Upper lobe of left lung (tissue), 6 donors: Measurements from ENCODE around the gene CPLX1. TPM values are rescaled to one million over a fixed set of nuclear protein-coding genes. Genes with fewer than 3 reads are reported as not detected.
"Not testable (repeated sequence)": the region's sequence is repeated elsewhere in the genome, so short reads cannot be mapped to it uniquely, and the experiment has no call there.

ENCODE experiments used
- ATAC-seq, 2 donors: fragments of 200-7000 bp; cut with Tn5 transposase; one replicate each; pipeline ENCODE4 v1.9.1; 2022; ENCODE audit warnings: mild to moderate bottlenecking in 2 of 2, moderate library complexity in 2 of 2; ENCODE audit not compliant: low FRiP score in 2 of 2
- DNase-seq, 2 donors: peaks; one replicate each; pipeline ENCODE4 v3.0.0-alpha.2; 2019 to 2020
- H3K27ac ChIP-seq, 4 donors: fragments of 200-600 bp; sonication (generic); one replicate each; pipeline ENCODE4 v1.5.1; 2016 to 2019
- H3K27me3 ChIP-seq, 4 donors: fragments of 200-600 bp; sonication (generic); one replicate each; pipeline ENCODE4 v1.5.1; 2017 to 2019
- H3K36me3 ChIP-seq, 4 donors: fragments of 200-600 bp; sonication (generic); one replicate each; pipeline ENCODE4 v1.5.1; 2016 to 2019
- H3K4me1 ChIP-seq, 4 donors: fragments of 200-600 bp; sonication (generic); one replicate each; pipeline ENCODE4 v1.5.1; 2018 to 2019
- H3K4me3 ChIP-seq, 4 donors: fragments of 200-600 bp; sonication (generic); one replicate each; pipeline ENCODE4 v1.5.1; 2017 to 2019; ENCODE audit warnings: mild to moderate bottlenecking in 2 of 4, moderate library complexity in 1 of 4
- H3K9me3 ChIP-seq, 4 donors: fragments of 200-600 bp; sonication (generic); one replicate each; pipeline ENCODE4 v1.5.1; 2018 to 2019
- EP300 ChIP-seq, 4 donors: sonication (generic); formaldehyde crosslinking; IDR thresholded peaks; one replicate each; pipeline ENCODE4 v1.5.1; 2017; ENCODE audit warnings: antibody characterized with exemption in 4 of 4, control low read depth in 2 of 4
- POLR2A ChIP-seq, 4 donors: fragments of 450-650 bp; IDR thresholded peaks; one replicate each; pipeline ENCODE4 v1.5.1; 2016 to 2017; ENCODE audit warnings: antibody characterized with exemption in 4 of 4, mild to moderate bottlenecking in 2 of 4
- POLR2AphosphoS5 ChIP-seq, 2 donors: sonication (generic); formaldehyde crosslinking; IDR thresholded peaks; one replicate each; pipeline ENCODE4 v1.5.1; 2017; ENCODE audit warnings: antibody characterized with exemption in 2 of 2
- WGBS, 2 donors: methylation state at CpG; one replicate each; pipeline ENCODE4 v1.1.5; 2017 to 2018; 5-methylcytosine and 5-hydroxymethylcytosine counted together
- total RNA-seq, 6 donors: library from RNA; depleted of rRNA in 4 of 6; stranded (reverse); fragments of >200 nt in 4 of 6; gene quantifications; one replicate each; pipeline versions ENCODE4 v1.1.0 to v1.2.1, GENCODE V29; 2016 to 2021
- TF ChIP-seq, protein P1 (sequence below), 6 experiments: fragments of 450-650 bp in 4 of 6; fragments of 200-600 bp in 2 of 6; sonication (generic) in 2 of 6; IDR thresholded peaks; one replicate each; pipeline ENCODE4 v1.5.1; 2016 to 2019; ENCODE audit warnings: antibody characterized with exemption in 6 of 6
- donor health status: DM: no; HTN: no; CAD: no; lungs with moderate emphysema.
- donor health status: DM: no; HTN: yes; CAD: no; lungs with severe emphysema.

CPLX1 gene
- total RNA-seq, 6 donors from 2014 or later: 0.61 to 4.2 (median 1.8) TPM

DNA sequence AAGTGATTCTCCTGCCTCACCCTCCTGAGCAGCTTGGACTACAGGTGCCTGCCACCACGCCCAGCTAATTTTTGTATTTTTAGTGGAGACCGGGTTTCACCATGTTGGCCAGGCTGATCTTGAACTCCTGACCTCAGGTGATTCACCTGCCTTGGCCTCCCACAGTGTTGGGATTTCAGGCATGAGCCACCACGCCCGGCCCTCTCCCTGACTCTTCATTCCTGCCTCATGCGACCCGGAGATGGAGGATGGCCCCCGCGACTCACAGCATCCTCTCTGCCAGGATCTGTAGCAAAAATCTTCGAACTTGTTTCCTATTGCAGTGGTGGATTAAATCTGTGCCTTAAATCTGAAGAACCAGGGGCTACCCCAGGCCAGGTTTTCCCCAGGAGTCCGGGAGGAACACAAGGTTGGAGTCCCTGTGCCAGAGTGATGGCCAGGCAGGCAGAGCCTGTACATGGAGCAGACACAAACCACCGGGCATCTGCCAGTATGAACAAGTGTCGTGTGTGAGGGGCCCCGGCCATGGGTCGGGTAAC lies 11.5 kb downstream of the CPLX1 start:
- H3K4me1 ChIP-seq: peaks cover 0 to 7% (median 5%) of the 10 kb centered on the region in 4 donors
- ATAC-seq (no peak), DNase-seq (no peak)
- H3K36me3 ChIP-seq: no peaks in the 10 kb centered on the region
- H3K4me3 ChIP-seq: no peak overlapping the region
- no peaks in the 10 kb centered on the region for H3K27me3 ChIP-seq
- TF ChIP-seq, protein P1, sequence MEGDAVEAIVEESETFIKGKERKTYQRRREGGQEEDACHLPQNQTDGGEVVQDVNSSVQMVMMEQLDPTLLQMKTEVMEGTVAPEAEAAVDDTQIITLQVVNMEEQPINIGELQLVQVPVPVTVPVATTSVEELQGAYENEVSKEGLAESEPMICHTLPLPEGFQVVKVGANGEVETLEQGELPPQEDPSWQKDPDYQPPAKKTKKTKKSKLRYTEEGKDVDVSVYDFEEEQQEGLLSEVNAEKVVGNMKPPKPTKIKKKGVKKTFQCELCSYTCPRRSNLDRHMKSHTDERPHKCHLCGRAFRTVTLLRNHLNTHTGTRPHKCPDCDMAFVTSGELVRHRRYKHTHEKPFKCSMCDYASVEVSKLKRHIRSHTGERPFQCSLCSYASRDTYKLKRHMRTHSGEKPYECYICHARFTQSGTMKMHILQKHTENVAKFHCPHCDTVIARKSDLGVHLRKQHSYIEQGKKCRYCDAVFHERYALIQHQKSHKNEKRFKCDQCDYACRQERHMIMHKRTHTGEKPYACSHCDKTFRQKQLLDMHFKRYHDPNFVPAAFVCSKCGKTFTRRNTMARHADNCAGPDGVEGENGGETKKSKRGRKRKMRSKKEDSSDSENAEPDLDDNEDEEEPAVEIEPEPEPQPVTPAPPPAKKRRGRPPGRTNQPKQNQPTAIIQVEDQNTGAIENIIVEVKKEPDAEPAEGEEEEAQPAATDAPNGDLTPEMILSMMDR (IDR thresholded peaks at IDR 0.05): no peak
- TF ChIP-seq EP300 (IDR thresholded peaks at IDR 0.05): no peak
- WGBS, 2 donors: 79 to 83% methylated on average over 14 of the region's 14 CpGs
- H3K27ac ChIP-seq: no peak overlapping the region
- no peaks in the 10 kb centered on the region for H3K9me3 ChIP-seq

GRCh38 chr4:813900-814299 lies 12.0 kb downstream of the CPLX1 start:
- no peaks in the 10 kb centered on the region for H3K9me3 ChIP-seq
- peaks cover 0 to 7% (median 5%) of the 10 kb centered on the region in 4 donors for H3K4me1 ChIP-seq
- 46 to 64% methylated on average over 10 of the region's 10 CpGs for WGBS, 2 donors
- no peak for ATAC-seq
- TF ChIP-seq, protein P1 (IDR thresholded peaks at IDR 0.05): no peak
- TF ChIP-seq POLR2AphosphoS5 (IDR thresholded peaks at IDR 0.05): no peak
- no peak for TF ChIP-seq POLR2A (IDR thresholded peaks at IDR 0.05)
- TF ChIP-seq EP300 (IDR thresholded peaks at IDR 0.05): no peak
- no peaks in the 10 kb centered on the region for H3K27me3 ChIP-seq
- no peaks in the 10 kb centered on the region for H3K36me3 ChIP-seq
- DNase-seq: no peak
- no peak overlapping the region for H3K27ac ChIP-seq
- no peak overlapping the region for H3K4me3 ChIP-seq

DNA sequence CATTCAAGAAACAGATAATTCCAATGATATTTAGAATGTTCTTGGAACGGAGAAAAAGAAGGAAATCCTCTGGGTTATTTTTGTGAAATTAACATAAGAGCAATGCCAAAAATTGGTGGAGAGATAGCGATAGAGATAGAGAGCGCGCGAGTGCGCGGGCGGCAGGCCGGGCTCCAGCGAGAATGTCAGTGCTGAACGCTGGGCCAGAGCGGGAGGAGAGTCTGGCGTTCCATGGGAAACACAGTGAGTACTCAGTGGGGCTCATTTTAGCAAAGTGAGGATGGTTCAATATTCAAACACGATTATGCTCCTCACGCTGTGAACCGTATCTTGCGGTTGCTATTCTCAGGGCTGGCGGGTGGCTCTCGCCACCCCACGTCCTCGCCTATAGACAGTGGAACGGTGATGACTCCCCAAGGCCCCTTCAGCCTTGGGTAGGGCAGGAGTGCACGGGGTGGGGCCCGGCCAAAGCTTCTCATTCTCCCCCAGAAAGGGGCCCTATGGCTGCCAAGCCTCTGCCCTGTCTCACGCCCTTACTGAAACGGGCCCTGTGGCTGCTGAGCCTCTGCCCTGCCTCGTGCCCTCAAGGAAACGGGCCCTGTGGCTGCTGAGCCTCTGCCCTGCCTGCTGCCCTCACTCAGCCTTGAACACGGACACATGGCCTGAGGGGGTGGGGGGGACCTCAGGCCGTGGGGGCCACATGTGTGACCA lies 16.9 kb downstream of the CPLX1 start:
- no peaks in the 10 kb centered on the region for H3K27me3 ChIP-seq
- H3K4me3 ChIP-seq: no peak overlapping the region
- TF ChIP-seq EP300 (IDR thresholded peaks at IDR 0.05): no peak
- TF ChIP-seq, protein P1 (IDR thresholded peaks at IDR 0.05): no peak
- no peak for TF ChIP-seq POLR2A (IDR thresholded peaks at IDR 0.05)
- no peak for TF ChIP-seq POLR2AphosphoS5 (IDR thresholded peaks at IDR 0.05)
- H3K4me1 ChIP-seq: no peaks in the 10 kb centered on the region
- peak in 1 of 2 donors; percentile 82 for DNase-seq
- no peaks in the 10 kb centered on the region for H3K36me3 ChIP-seq
- WGBS, 2 donors: 76 to 79% methylated on average over 25 to 30 of the region's 30 CpGs
- no peak overlapping the region for H3K27ac ChIP-seq
- peaks cover 0 to 3% (median 0%) of the 10 kb centered on the region in 4 donors for H3K9me3 ChIP-seq
- ATAC-seq: peak in 1 of 2 donors; percentile 29

- H3K9me3 ChIP-seq: peaks cover 0 to 3% (median 0%) of the 10 kb centered on the region in 4 donors
- 85 to 90% methylated on average over 5 of the region's 5 CpGs for WGBS, 2 donors
- no peaks in the 10 kb centered on the region for H3K4me1 ChIP-seq
- H3K4me3 ChIP-seq: no peak overlapping the region
- DNase-seq: no peak
- ATAC-seq: no peak
- H3K27ac ChIP-seq: no peak overlapping the region
- no peaks in the 10 kb centered on the region for H3K27me3 ChIP-seq
- TF ChIP-seq, protein P1 (IDR thresholded peaks at IDR 0.05): no peak
- no peak for TF ChIP-seq POLR2A (IDR thresholded peaks at IDR 0.05)
- H3K36me3 ChIP-seq: no peaks in the 10 kb centered on the region
These were observed 18.1 kb downstream of the CPLX1 start for GRCh38 chr4:807792-808191.

GRCh38 chr4:806979-807378 lies 18.9 kb downstream of the CPLX1 start:
- ATAC-seq, H3K36me3 ChIP-seq, H3K27me3 ChIP-seq, DNase-seq, H3K4me1 ChIP-seq, H3K9me3 ChIP-seq, H3K27ac ChIP-seq, H3K4me3 ChIP-seq: not testable (repeated sequence)
- 91 to 92% methylated on average over 4 of the region's 4 CpGs for WGBS, 2 donors
